H9 (cell line): ENCODE measurements around the gene MAPK8IP1. TPM values are rescaled to one million over a fixed set of nuclear protein-coding genes. Genes with fewer than 3 reads are reported as not detected.

Source experiments
- DNase-seq: peaks from one replicate; pipeline ENCODE4 v3.0.0-alpha.2; 2017
- H2AFZ ChIP-seq: one replicate; pipeline ENCODE4 v1.6.1; 2013; ENCODE audit warnings: mild to moderate bottlenecking, low read length, control low read depth, moderate library complexity
- H2AK5ac ChIP-seq: 2 replicates; pipeline ENCODE4 v1.6.1; 2013; ENCODE audit warnings: low read length, control low read depth, mixed read lengths; ENCODE audit not compliant: insufficient read length
- H2BK120ac ChIP-seq: one replicate; pipeline ENCODE4 v1.6.1; 2013; ENCODE audit warnings: low read depth, mild to moderate bottlenecking, low read length, control low read depth, inconsistent platforms; ENCODE audit not compliant: poor library complexity, severe bottlenecking
- H2BK12ac ChIP-seq: 2 replicates; pipeline ENCODE4 v1.6.1; 2013; ENCODE audit warnings: low read length, control low read depth, mixed read lengths, low read depth; ENCODE audit not compliant: insufficient read length
- H2BK15ac ChIP-seq: 2 replicates; pipeline ENCODE4 v1.6.1; 2013; ENCODE audit warnings: low read depth, low read length, control low read depth
- H2BK20ac ChIP-seq: one replicate; pipeline ENCODE4 v1.6.1; 2013; ENCODE audit warnings: low read depth, mild to moderate bottlenecking, low read length, control low read depth, inconsistent platforms; ENCODE audit not compliant: poor library complexity, severe bottlenecking
- H2BK5ac ChIP-seq: 2 replicates; pipeline ENCODE4 v1.6.1; 2013; ENCODE audit warnings: low read length, control low read depth, mixed read lengths; ENCODE audit not compliant: insufficient read length
- H3K14ac ChIP-seq: 2 replicates; pipeline ENCODE4 v1.6.1; 2013; ENCODE audit warnings: low read length, control low read depth; ENCODE audit not compliant: insufficient read depth
- H3K18ac ChIP-seq: 2 replicates; pipeline ENCODE4 v1.6.1; 2013; ENCODE audit warnings: low read depth, mild to moderate bottlenecking, mixed read lengths, low read length, control low read depth; ENCODE audit not compliant: insufficient read length
- H3K23ac ChIP-seq: 2 replicates; pipeline ENCODE4 v1.6.1; 2013; ENCODE audit warnings: low read length, control low read depth, mixed read lengths, low read depth; ENCODE audit not compliant: insufficient read length
- H3K23me2 ChIP-seq: 2 replicates; pipeline ENCODE4 v1.6.1; 2013; ENCODE audit warnings: low read depth, mild to moderate bottlenecking, mixed read lengths, low read length, control low read depth; ENCODE audit not compliant: insufficient read length, poor library complexity, severe bottlenecking
- H3K27ac ChIP-seq: 2 replicates; pipeline ENCODE4 v1.5.1; 2013; ENCODE audit warnings: low read length, control low read depth, mixed read lengths, low read depth; ENCODE audit not compliant: insufficient read length
- H3K27me3 ChIP-seq: 2 replicates; pipeline ENCODE4 v1.6.1; 2013; ENCODE audit warnings: low read length, control low read depth, inconsistent platforms; ENCODE audit not compliant: insufficient read depth
- H3K4ac ChIP-seq: 2 replicates; pipeline ENCODE4 v1.6.1; 2013; ENCODE audit warnings: low read depth, mild to moderate bottlenecking, control low read depth, inconsistent platforms, low read length, moderate library complexity
- H3K4me1 ChIP-seq: 2 replicates; pipeline ENCODE4 v1.6.1; 2013; ENCODE audit warnings: low read length, control low read depth, inconsistent platforms; ENCODE audit not compliant: insufficient read depth
- H3K4me2 ChIP-seq: 2 replicates; pipeline ENCODE4 v1.6.1; 2013; ENCODE audit warnings: low read length, control low read depth, mixed read lengths; ENCODE audit not compliant: insufficient read length, insufficient read depth
- H3K56ac ChIP-seq: 2 replicates; pipeline ENCODE4 v1.6.1; 2013; ENCODE audit warnings: low read depth, mild to moderate bottlenecking, mixed read lengths, low read length, control low read depth; ENCODE audit not compliant: insufficient read length
- H3K79me1 ChIP-seq: 2 replicates; pipeline ENCODE4 v1.6.1; 2013; ENCODE audit warnings: low read depth, mild to moderate bottlenecking, moderate library complexity, low read length, control low read depth, inconsistent platforms; ENCODE audit not compliant: insufficient read depth, poor library complexity, severe bottlenecking
- H3K79me2 ChIP-seq: 2 replicates; pipeline ENCODE4 v1.6.1; 2013; ENCODE audit warnings: low read length, control low read depth, inconsistent platforms; ENCODE audit not compliant: insufficient read depth
- H3K9ac ChIP-seq: 2 replicates; pipeline ENCODE4 v1.6.1; 2013; ENCODE audit warnings: low read length, control low read depth, mixed read lengths; ENCODE audit not compliant: insufficient read length; ENCODE audit errors: extremely low read depth
- H3K9me3 ChIP-seq: one replicate; pipeline ENCODE4 v1.6.1; 2013; ENCODE audit warnings: low read depth, low read length, inconsistent platforms; ENCODE audit not compliant: control insufficient read depth
- H3T11ph ChIP-seq: one replicate; pipeline ENCODE4 v1.6.1; 2013; ENCODE audit warnings: mild to moderate bottlenecking, low read length, control low read depth, inconsistent platforms
- H4K20me1 ChIP-seq: one replicate; pipeline ENCODE4 v1.6.1; 2013; ENCODE audit not compliant: control insufficient read depth, insufficient read length, insufficient read depth
- H4K5ac ChIP-seq: 2 replicates; pipeline ENCODE4 v1.6.1; 2013; ENCODE audit warnings: low read depth, mild to moderate bottlenecking, mixed read lengths, low read length, control low read depth; ENCODE audit not compliant: insufficient read length
- H4K8ac ChIP-seq: replicated peaks from 2 replicates; pipeline ENCODE4 v1.6.1; 2013; ENCODE audit warnings: low read length, control low read depth, mixed read lengths, low read depth; ENCODE audit not compliant: insufficient read length
- H4K91ac ChIP-seq: 2 replicates; pipeline ENCODE4 v1.6.1; 2013; ENCODE audit warnings: low read depth, mild to moderate bottlenecking, moderate library complexity, mixed read lengths, low read length, control low read depth; ENCODE audit not compliant: insufficient read length
- H3K27ac Mint-ChIP-seq, 3 experiments: 2 replicates in 2 of 3; 3 replicates in 1 of 3; pipeline ENCODE4 v1.8.0; 2020 to 2021; ENCODE audit warnings: mixed read lengths in 3 of 3, mild to moderate bottlenecking in 1 of 3, moderate library complexity in 1 of 3
- H3K27me3 Mint-ChIP-seq: 2 replicates; pipeline ENCODE4 v1.8.0; 2021; ENCODE audit warnings: low read depth, mild to moderate bottlenecking, moderate library complexity, mixed read lengths
- H3K36me3 Mint-ChIP-seq, 3 experiments: 2 replicates in 2 of 3; 3 replicates in 1 of 3; pipeline ENCODE4 v1.8.0; 2020 to 2021; ENCODE audit warnings: low read depth in 3 of 3, mixed read lengths in 3 of 3; ENCODE audit not compliant: insufficient read depth in 1 of 3
- H3K4me1 Mint-ChIP-seq, 2 experiments: 2 replicates each; pipeline ENCODE4 v1.8.0; 2020; ENCODE audit warnings: mixed read lengths in 2 of 2
- H3K4me3 Mint-ChIP-seq, 2 experiments: 2 replicates in 1 of 2; 3 replicates in 1 of 2; pipeline ENCODE4 v1.8.0; 2020 to 2021; ENCODE audit warnings: mild to moderate bottlenecking in 2 of 2, mixed read lengths in 2 of 2, moderate library complexity in 1 of 2
- H3K9me3 Mint-ChIP-seq, 2 experiments: 2 replicates in 1 of 2; 3 replicates in 1 of 2; pipeline ENCODE4 v1.8.0; 2020; ENCODE audit warnings: mild to moderate bottlenecking in 2 of 2, mixed read lengths in 2 of 2, moderate library complexity in 1 of 2
- CTCF ChIP-seq: fragments of 200-600 bp; sonication (generic); conservative IDR thresholded peaks from 3 replicates; pipeline ENCODE4 v1.8.0; 2021; ENCODE audit warnings: antibody characterized with exemption, mild to moderate bottlenecking
- WGBS: extraction: QIAGEN DNeasy Blood & Tissue Kit; methylation state at CpG from one replicate; pipeline ENCODE4 v1.1.7; 2013; ENCODE audit warnings: missing lambda C conversion rate, low lambda C conversion rate, mixed read lengths; ENCODE audit not compliant: insufficient read length; ENCODE audit errors: extremely low coverage; 5-methylcytosine and 5-hydroxymethylcytosine counted together
- total RNA-seq: library from RNA; stranded (reverse); gene quantifications from 2 replicates; pipeline ENCODE4 v1.2.1, GENCODE V29; 2021

Gene MAPK8IP1
- total RNA-seq, 1 experiment from 2014 or later: 30.2 TPM

DNA sequence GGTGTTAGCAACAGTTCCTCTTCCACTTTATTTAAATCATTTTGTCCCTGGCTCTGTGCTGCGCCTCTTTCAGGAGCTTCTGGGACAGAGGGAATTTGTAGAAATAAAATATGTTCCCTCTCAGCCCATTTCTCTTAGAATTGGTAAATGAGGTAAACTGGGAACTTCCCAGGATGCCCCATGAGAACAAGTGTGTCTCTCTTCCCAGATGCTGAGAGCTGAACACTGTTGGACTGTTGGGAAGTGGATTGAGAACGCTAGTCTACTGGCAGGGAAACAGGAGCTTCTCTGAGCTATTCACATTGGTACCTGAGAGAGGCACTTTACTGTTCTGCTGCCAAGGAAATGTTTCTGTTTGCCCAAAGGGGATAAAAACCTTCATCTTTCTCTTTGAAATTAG is 34.2 kb upstream of the MAPK8IP1 start:
- Histone ChIP-seq H3K14ac (no peak overlapping the region), H3K56ac (no peak overlapping the region), H3K27ac (no peak overlapping the region), H4K5ac (no peak overlapping the region), H2AFZ (no peak overlapping the region), H4K20me1 (no peaks in the 10 kb centered on the region), H3K9me3 (no peaks in the 10 kb centered on the region), H2BK5ac (no peak overlapping the region), H4K8ac (no peak overlapping the region), H2BK12ac (no peak overlapping the region), H4K91ac (no peak overlapping the region), H2BK120ac (no peak overlapping the region), H3K4me1 (peaks cover 2% of the 10 kb centered on the region; the same call in 1 of the 2 replicates), H3K79me1 (no peaks in the 10 kb centered on the region), H3K4ac (no peak overlapping the region), H2AK5ac (no peak overlapping the region), H3K23ac (no peak overlapping the region), H3K4me2 (no peak overlapping the region), H3K79me2 (no peaks in the 10 kb centered on the region; the same call in 1 of the 2 replicates), H3T11ph (no peak overlapping the region), H3K9ac (no peak overlapping the region), H3K18ac (no peak overlapping the region), H2BK20ac (no peak overlapping the region), H3K23me2 (peaks cover 6% of the 10 kb centered on the region), H3K27me3 (peaks cover 3% of the 10 kb centered on the region; the same call in 1 of the 2 replicates), H2BK15ac (no peak overlapping the region)
- no peaks in the 10 kb centered on the region for H3K9me3 Mint-ChIP-seq
- H3K27ac Mint-ChIP-seq: no peak overlapping the region
- no peak for DNase-seq
- no peak overlapping the region for H3K4me3 Mint-ChIP-seq
- H3K4me1 Mint-ChIP-seq: peaks cover 47 to 54% of the 10 kb centered on the region in 2 experiments
- no peak for TF ChIP-seq CTCF
- H3K36me3 Mint-ChIP-seq: peaks cover 0 to 2% (median 2%) of the 10 kb centered on the region in 3 experiments; a peak in 2 of 7 replicates
- WGBS: no CpG with 5 or more reads among the region's 2 CpGs
- peaks cover 13% of the 10 kb centered on the region for H3K27me3 Mint-ChIP-seq
